Measurements from ENCODE around the gene KRTAP10-3. TPM values are rescaled to one million over a fixed set of nuclear protein-coding genes. Genes with fewer than 3 reads are reported as not detected.

Gene KRTAP10-3
- total RNA-seq, 1 donor from 2014 or later: not detected

- H3K4me1 Mint-ChIP-seq (ENCODE audit: unreplicated experiment): no peaks in the 10 kb centered on the region
- H3K36me3 Mint-ChIP-seq (ENCODE audit: unreplicated experiment): no peaks in the 10 kb centered on the region
- TF ChIP-seq, protein P1, sequence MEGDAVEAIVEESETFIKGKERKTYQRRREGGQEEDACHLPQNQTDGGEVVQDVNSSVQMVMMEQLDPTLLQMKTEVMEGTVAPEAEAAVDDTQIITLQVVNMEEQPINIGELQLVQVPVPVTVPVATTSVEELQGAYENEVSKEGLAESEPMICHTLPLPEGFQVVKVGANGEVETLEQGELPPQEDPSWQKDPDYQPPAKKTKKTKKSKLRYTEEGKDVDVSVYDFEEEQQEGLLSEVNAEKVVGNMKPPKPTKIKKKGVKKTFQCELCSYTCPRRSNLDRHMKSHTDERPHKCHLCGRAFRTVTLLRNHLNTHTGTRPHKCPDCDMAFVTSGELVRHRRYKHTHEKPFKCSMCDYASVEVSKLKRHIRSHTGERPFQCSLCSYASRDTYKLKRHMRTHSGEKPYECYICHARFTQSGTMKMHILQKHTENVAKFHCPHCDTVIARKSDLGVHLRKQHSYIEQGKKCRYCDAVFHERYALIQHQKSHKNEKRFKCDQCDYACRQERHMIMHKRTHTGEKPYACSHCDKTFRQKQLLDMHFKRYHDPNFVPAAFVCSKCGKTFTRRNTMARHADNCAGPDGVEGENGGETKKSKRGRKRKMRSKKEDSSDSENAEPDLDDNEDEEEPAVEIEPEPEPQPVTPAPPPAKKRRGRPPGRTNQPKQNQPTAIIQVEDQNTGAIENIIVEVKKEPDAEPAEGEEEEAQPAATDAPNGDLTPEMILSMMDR (IDR thresholded peaks at IDR 0.05): no peak
- no peaks in the 10 kb centered on the region for H3K9me3 Mint-ChIP-seq (ENCODE audit: unreplicated experiment)
- DNase-seq (ENCODE audit: extremely low spot score, unreplicated experiment): no peak
- no peak overlapping the region for H3K4me3 Mint-ChIP-seq (ENCODE audit: unreplicated experiment)
- no peaks in the 10 kb centered on the region for H3K27me3 Mint-ChIP-seq (ENCODE audit: unreplicated experiment)
- no peak overlapping the region for H3K27ac Mint-ChIP-seq (ENCODE audit: unreplicated experiment)
Observed at GRCh38 chr21:44530903-44531605, 27.5 kb downstream of the KRTAP10-3 start.

DNA sequence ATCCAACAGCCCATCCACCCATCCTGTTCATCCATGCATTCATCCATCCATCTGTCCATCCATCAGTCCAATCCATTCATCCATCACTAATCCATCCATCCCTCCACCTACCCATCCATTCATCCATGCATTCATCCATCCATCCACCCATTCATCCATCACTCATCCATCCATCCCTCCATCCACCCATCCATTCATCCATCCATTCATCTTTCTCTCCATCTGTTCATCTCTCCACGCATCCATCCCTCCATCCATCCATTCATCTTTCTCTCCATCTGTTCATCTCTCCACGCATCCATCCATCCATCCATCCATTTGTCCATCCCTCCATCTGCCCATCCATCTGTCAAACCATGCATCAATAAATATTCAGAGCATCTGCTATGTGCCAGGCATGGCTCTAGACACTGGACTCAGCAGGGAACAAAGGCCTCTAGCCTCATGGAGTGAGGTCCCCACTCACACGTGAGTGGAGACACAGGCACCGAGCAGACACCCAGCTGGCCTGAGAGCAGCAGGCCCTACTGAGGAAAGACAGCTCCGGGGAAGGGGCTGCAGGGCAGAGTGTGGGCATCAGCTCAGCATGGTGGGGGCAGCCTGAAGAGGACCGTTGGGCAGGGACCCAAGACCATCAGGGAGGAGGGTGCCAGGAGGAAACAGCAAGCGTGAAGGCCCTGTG is 28.2 kb downstream of the KRTAP10-3 start:
- no peaks in the 10 kb centered on the region for H3K9me3 Mint-ChIP-seq (ENCODE audit: unreplicated experiment)
- no peak overlapping the region for H3K4me3 Mint-ChIP-seq (ENCODE audit: unreplicated experiment)
- H3K4me1 Mint-ChIP-seq (ENCODE audit: unreplicated experiment): no peaks in the 10 kb centered on the region
- no peaks in the 10 kb centered on the region for H3K36me3 Mint-ChIP-seq (ENCODE audit: unreplicated experiment)
- H3K27me3 Mint-ChIP-seq (ENCODE audit: unreplicated experiment): no peaks in the 10 kb centered on the region
- TF ChIP-seq, protein P1 (IDR thresholded peaks at IDR 0.05): no peak
- DNase-seq (ENCODE audit: extremely low spot score, unreplicated experiment): no peak
- no peak overlapping the region for H3K27ac Mint-ChIP-seq (ENCODE audit: unreplicated experiment)

DNA sequence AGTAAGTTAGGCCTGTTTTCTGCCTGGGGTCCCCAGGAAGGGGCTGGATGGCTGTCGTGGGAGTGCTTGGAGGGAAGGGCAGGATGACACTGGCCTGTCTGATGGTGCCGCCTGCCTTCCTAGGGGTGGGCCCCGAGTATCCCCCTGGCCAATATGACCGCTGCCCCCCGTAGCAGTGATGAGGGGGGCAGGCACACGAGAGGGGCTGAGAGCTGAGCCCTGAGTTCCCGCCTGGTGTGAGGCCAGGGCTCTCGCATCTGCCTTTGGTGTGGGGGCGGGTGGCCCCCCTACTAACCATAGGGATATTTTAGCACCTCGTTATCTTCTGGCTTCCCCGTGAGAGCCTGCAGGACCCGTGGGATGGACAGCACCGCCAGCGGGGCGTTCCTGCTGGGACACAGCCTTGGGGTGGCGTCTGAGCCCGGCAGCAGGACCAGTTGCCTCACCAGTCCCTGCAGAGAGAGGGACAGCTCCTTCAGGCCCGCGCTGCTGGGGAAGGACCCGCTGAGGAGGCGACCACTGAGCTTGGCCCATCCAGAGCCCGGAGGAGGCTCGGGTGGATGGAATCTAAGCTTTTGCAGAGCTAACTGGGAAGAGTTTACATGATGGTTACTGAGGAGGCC is 29.0 kb downstream of the KRTAP10-3 start:
- no peaks in the 10 kb centered on the region for H3K9me3 Mint-ChIP-seq (ENCODE audit: unreplicated experiment)
- TF ChIP-seq, protein P1 (IDR thresholded peaks at IDR 0.05): no peak
- no peak for DNase-seq (ENCODE audit: extremely low spot score, unreplicated experiment)
- H3K4me1 Mint-ChIP-seq (ENCODE audit: unreplicated experiment): no peaks in the 10 kb centered on the region
- no peak overlapping the region for H3K4me3 Mint-ChIP-seq (ENCODE audit: unreplicated experiment)
- no peaks in the 10 kb centered on the region for H3K27me3 Mint-ChIP-seq (ENCODE audit: unreplicated experiment)
- no peak overlapping the region for H3K27ac Mint-ChIP-seq (ENCODE audit: unreplicated experiment)
- no peaks in the 10 kb centered on the region for H3K36me3 Mint-ChIP-seq (ENCODE audit: unreplicated experiment)

- Mint-ChIP-seq H3K9me3 (ENCODE audit: unreplicated experiment) (no peaks in the 10 kb centered on the region), H3K27me3 (ENCODE audit: unreplicated experiment) (no peaks in the 10 kb centered on the region), H3K27ac (ENCODE audit: unreplicated experiment) (no peak overlapping the region), H3K4me1 (ENCODE audit: unreplicated experiment) (no peaks in the 10 kb centered on the region), H3K36me3 (ENCODE audit: unreplicated experiment) (no peaks in the 10 kb centered on the region), H3K4me3 (ENCODE audit: unreplicated experiment) (no peak overlapping the region)
- TF ChIP-seq, protein P1 (IDR thresholded peaks at IDR 0.05): no peak
- no peak for DNase-seq (ENCODE audit: extremely low spot score, unreplicated experiment)
Observed at GRCh38 chr21:44529011-44529421, 29.6 kb downstream of the KRTAP10-3 start.

- TF ChIP-seq, protein P1 (IDR thresholded peaks at IDR 0.05): no peak
- H3K4me1 Mint-ChIP-seq (ENCODE audit: unreplicated experiment): no peaks in the 10 kb centered on the region
- H3K9me3 Mint-ChIP-seq (ENCODE audit: unreplicated experiment): no peaks in the 10 kb centered on the region
- no peaks in the 10 kb centered on the region for H3K27me3 Mint-ChIP-seq (ENCODE audit: unreplicated experiment)
- no peak for DNase-seq (ENCODE audit: extremely low spot score, unreplicated experiment)
- no peaks in the 10 kb centered on the region for H3K36me3 Mint-ChIP-seq (ENCODE audit: unreplicated experiment)
- H3K27ac Mint-ChIP-seq (ENCODE audit: unreplicated experiment): no peak overlapping the region
- no peak overlapping the region for H3K4me3 Mint-ChIP-seq (ENCODE audit: unreplicated experiment)
Observed at GRCh38 chr21:44528634-44528995, 30.0 kb downstream of the KRTAP10-3 start.
